Adrenal gland (tissue), 12 donors: ENCODE results near the gene SLC22A7. TPM values are rescaled to one million over a fixed set of nuclear protein-coding genes. Genes with fewer than 3 reads are reported as not detected.

Source experiments
- DNase-seq, 7 donors: peaks; one replicate each; pipeline ENCODE4 v3.0.0-alpha.2; 2019 to 2020
- H3K27ac ChIP-seq, 5 donors: fragments of 200-600 bp; sonication (generic) in 4 of 5; 1 replicate in 3 of 5; 2 replicates in 2 of 5; pipeline versions ENCODE4 v1.5.1 to v1.8.0; 2016 to 2020; ENCODE audit warnings: mild to moderate bottlenecking in 1 of 5
- H3K27me3 ChIP-seq: fragments of 200-600 bp; 2 replicates; pipeline ENCODE4 v1.8.0; 2021
- H3K36me3 ChIP-seq, 2 donors: fragments of 200-600 bp; replicated peaks in 1 of 2; 1 replicate in 1 of 2; 2 replicates in 1 of 2; pipeline versions ENCODE4 v1.5.1 to v1.8.0; 2018 to 2022
- H3K4me1 ChIP-seq, 2 donors: fragments of 200-600 bp; replicated peaks in 1 of 2; 1 replicate in 1 of 2; 2 replicates in 1 of 2; pipeline versions ENCODE4 v1.5.1 to v1.8.0; 2018 to 2021
- H3K4me3 ChIP-seq, 4 donors: fragments of 200-600 bp; sonication (generic) in 3 of 4; one replicate each; pipeline ENCODE4 v1.5.1; 2016 to 2018
- H3K9me3 ChIP-seq, 3 donors: fragments of 200-600 bp; sonication (generic) in 1 of 3; replicated peaks in 1 of 3; 1 replicate in 2 of 3; 2 replicates in 1 of 3; pipeline versions ENCODE4 v1.5.1 to v1.8.0; 2016 to 2021
- CTCF ChIP-seq, 6 experiments: fragments of 450-650 bp in 4 of 6; fragments of 200-600 bp in 2 of 6; sonication (generic) in 1 of 6; IDR thresholded peaks; 1 replicate in 5 of 6; 2 replicates in 1 of 6; pipeline versions ENCODE4 v1.5.1 to v1.8.0; 2016 to 2021; ENCODE audit warnings: antibody characterized with exemption in 6 of 6, mild to moderate bottlenecking in 2 of 6, moderate library complexity in 1 of 6
- POLR2A ChIP-seq, 2 donors: fragments of 450-650 bp; IDR thresholded peaks; one replicate each; pipeline ENCODE4 v1.6.1; 2017; ENCODE audit warnings: antibody characterized with exemption in 2 of 2, mild to moderate bottlenecking in 2 of 2, moderate library complexity in 1 of 2
- WGBS, 4 donors: extraction: QIAGEN DNeasy Blood & Tissue Kit in 2 of 4; methylation state at CpG; one replicate each; pipeline versions ENCODE4 v1.1.5 to v1.1.7; 2013 to 2017; 5-methylcytosine and 5-hydroxymethylcytosine counted together
- intact Hi-C, 2 donors: fragments of 100-400 bp; cut with DNase I; formaldehyde crosslinking; loops; one replicate each; pipeline versions ENCODE4 v1.14.1 to v1.15.0; 2022 to 2023
- polyA plus RNA-seq, 3 donors: library from polyadenylated mRNA; stranded (reverse); fragments of 200-250 nt in 2 of 3; fragments of 350-450 nt in 1 of 3; fragmentation: Illumina TruSeq in 1 of 3; extraction: RNeasy Lipid Tissue Mini Kit (QIAGEN cat#74804) in 1 of 3; gene quantifications; one replicate each; pipeline ENCODE4 v1.2.3, GENCODE V29; 2013 to 2014
- total RNA-seq, 9 donors: library from RNA; depleted of rRNA in 4 of 9; stranded (reverse); fragments of >200 nt in 4 of 9; fragments of 120-200 nt in 1 of 9; fragmentation: NEBNext Ultra II Directional in 1 of 9; extraction: Animal tissue kit (Norgen Biotek cat#: 25700) in 1 of 9; gene quantifications; one replicate each; pipeline versions ENCODE4 v1.1.0 to v1.2.4, GENCODE V29; 2013 to 2023
- donor health status: healthy with polysubstance abuse.
- donor health status: Bipolar disorder and iron deficiency.
- donor health status: DM: yes; HTN: yes; CAD: no.
- donor health status: DM: no; HTN: no; CAD: no.
- donor health status: DM: no; HTN: no; CAD: no.
- donor health status: DM: yes; HTN: yes; CAD: no.

SLC22A7 gene
- total and polyA plus RNA-seq, 12 donors: 0.14 TPM; not detected in 11

GRCh38 chr6:43286456-43286979 lies 11.5 kb upstream of the SLC22A7 start:
- no peaks in the 10 kb centered on the region for H3K36me3 ChIP-seq
- no peak overlapping the region for H3K4me3 ChIP-seq
- H3K27me3 ChIP-seq: no peaks in the 10 kb centered on the region
- intact Hi-C loops: no loop called here
- H3K27ac ChIP-seq: peak overlapping the region in 3 of 5 donors; percentile 73 to 88 (median 83)
- H3K9me3 ChIP-seq: no peaks in the 10 kb centered on the region
- WGBS, 4 donors: 91 to 97% (median 95%) methylated on average over 4 to 6 of the region's 6 CpGs
- no peak for DNase-seq
- TF ChIP-seq CTCF (IDR thresholded peaks at IDR 0.05) (no peak), POLR2A (IDR thresholded peaks at IDR 0.05) (no peak)
- peaks cover 10 to 11% of the 10 kb centered on the region in 2 donors for H3K4me1 ChIP-seq

GRCh38 chr6:43286980-43287716 lies 10.9 kb upstream of the SLC22A7 start:
- Histone ChIP-seq H3K4me3 (no peak overlapping the region), H3K4me1 (peaks cover 10 to 11% of the 10 kb centered on the region in 2 donors), H3K36me3 (no peaks in the 10 kb centered on the region), H3K9me3 (no peaks in the 10 kb centered on the region), H3K27me3 (no peaks in the 10 kb centered on the region), H3K27ac (peak overlapping the region in 3 of 5 donors; percentile 73 to 88 (median 83))
- DNase-seq: peak; percentile 75 to 86 (median 84)
- WGBS, 4 donors: 61 to 84% (median 65%) methylated on average over 3 to 10 of the region's 10 CpGs
- no peak for TF ChIP-seq POLR2A (IDR thresholded peaks at IDR 0.05)
- no peak for TF ChIP-seq CTCF (IDR thresholded peaks at IDR 0.05)
- intact Hi-C loops: no loop called here

DNA sequence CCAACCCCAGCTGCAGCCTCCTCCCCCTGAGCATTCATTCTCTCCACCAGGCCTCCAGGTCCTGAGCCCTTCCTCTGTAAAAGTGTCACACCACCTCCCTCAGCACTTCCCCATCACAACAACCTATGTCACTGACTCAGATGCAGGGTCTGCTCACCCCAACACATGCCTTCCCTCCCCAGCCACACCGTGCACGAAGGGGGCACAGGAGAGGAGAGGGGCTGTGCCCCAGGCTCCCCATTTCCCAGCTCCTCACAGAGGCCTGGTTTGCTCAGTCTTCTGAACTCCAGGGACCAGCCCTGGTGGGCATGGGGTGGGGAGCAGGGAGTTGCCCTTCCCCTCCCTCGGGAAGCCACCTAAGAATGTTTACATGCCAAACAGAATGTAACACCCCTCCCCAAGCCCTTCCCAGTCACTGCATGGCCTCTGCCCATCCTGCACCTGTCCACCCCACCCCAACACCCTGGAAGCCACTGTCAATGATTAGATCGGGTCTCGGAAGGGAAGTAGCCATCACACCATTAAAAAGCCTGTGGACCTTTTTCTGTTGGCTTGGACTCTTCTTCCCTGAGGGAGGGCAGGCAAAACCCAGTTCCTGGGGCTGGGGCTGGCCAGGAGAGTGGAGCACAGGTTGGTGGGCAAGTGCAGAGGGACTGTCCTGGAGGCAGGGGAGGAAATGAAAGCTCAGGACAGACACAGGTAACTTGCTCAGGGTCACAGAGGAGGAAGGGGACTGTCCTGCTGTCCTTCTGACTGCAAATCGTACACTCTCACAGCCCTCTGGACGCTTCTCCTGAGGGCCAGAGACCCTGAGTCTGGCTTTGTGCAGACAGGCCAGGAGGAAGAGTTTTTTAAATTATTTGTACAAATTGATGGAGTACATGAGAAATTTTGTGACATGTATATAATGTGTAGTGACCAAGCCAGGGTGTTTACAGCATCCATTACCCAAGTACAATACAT lies 10.1 kb upstream of the SLC22A7 start:
- no peak for DNase-seq
- intact Hi-C loops: no loop called here

More for the DNA sequence above, 10.1 kb upstream of the SLC22A7 start:
- Histone ChIP-seq H3K4me1 (peaks cover 10 to 11% of the 10 kb centered on the region in 2 donors), H3K36me3 (no peaks in the 10 kb centered on the region), H3K27me3 (no peaks in the 10 kb centered on the region), H3K27ac (peak overlapping the region in 3 of 5 donors; percentile 16 to 88 (median 73)), H3K4me3 (no peak overlapping the region), H3K9me3 (no peaks in the 10 kb centered on the region)
- 75 to 82% (median 81%) methylated on average over 6 to 7 of the region's 7 CpGs for WGBS, 4 donors
- TF ChIP-seq POLR2A (IDR thresholded peaks at IDR 0.05): no peak
- TF ChIP-seq CTCF (IDR thresholded peaks at IDR 0.05): no peak
